HG02678 (cell line): Measurements from ENCODE around the gene AGBL2.
"Not testable (repeated sequence)": the region's sequence is repeated elsewhere in the genome, so short reads cannot be mapped to it uniquely, and the experiment has no call there.

Experiments used
- ATAC-seq: cut with Tn5 transposase; IDR thresholded peaks from one replicate; pipeline ENCODE4 v1.9.1; 2021; ENCODE audit warnings: mild to moderate bottlenecking, moderate library complexity; ENCODE audit not compliant: unreplicated experiment

Gene AGBL2, protein sequence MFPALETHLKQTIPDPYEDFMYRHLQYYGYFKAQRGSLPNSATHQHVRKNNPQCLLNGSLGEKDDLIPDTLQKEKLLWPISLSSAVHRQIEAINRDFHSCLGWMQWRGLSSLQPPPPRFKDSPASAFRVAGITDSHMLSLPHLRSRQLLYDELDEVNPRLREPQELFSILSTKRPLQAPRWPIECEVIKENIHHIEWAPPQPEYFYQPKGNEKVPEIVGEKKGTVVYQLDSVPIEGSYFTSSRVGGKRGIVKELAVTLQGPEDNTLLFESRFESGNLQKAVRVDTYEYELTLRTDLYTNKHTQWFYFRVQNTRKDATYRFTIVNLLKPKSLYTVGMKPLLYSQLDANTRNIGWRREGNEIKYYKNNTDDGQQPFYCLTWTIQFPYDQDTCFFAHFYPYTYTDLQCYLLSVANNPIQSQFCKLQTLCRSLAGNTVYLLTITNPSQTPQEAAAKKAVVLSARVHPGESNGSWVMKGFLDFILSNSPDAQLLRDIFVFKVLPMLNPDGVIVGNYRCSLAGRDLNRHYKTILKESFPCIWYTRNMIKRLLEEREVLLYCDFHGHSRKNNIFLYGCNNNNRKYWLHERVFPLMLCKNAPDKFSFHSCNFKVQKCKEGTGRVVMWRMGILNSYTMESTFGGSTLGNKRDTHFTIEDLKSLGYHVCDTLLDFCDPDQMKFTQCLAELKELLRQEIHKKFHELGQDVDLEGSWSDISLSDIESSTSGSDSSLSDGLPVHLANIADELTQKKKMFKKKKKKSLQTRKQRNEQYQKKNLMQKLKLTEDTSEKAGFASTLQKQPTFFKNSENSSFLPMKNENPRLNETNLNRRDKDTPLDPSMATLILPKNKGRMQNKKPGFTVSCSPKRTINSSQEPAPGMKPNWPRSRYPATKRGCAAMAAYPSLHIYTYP

DNA sequence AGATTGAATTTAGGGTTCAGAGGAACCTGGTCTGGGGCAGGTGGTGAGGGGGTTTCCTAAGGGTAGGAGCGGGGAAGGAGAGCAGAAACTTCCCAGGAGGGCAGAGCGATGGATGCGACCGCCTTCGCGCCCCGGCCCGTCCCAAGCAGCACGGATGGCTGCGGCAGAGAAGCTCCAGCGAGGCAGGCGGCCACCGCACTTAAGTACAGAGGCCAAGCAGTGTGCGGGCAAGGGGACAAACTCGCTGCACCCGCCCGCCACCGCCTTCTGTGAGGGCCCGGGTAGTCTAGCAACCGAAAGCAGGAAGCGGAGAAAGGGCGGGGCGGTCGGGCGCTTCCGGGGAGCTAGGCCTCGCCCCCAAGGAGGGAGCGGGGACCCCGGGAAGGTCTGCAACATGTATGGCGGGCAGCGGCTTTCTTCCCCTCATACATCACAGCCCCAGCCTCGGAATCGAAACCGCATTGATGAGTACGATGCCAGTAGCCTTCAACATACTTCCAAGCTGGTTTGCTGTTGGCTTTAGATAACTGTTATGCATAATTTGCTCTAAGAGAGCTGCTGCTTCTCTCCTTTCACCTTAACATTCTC lies at the start of gene AGBL2:
Gene AGBL2 (minus strand): TSS at position 288 of the 588 bp plus-strand sequence. CDS start 719 bp downstream, outside the sequence.
- ATAC-seq: peak; percentile 99

DNA sequence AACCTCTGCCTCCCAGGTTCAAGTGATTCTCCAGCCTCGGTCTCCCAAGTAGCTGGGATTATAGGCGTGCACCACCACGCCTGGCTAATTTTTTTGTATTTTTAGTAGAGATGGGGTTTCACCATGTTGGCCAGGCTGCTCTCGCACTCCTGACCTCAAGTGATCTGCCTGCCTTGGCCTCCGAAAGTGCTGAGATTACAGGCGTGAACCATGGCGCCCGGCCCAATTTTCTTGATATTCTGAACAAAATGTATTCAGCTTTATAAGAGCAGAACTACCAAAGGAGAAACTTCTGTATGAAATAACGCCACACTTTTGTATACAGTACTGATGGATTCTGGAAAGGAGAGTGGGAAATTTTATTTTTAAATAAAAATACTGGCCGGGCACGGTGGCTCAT lies 44.1 kb upstream of the AGBL2 start:
- ATAC-seq: not testable (repeated sequence)

DNA sequence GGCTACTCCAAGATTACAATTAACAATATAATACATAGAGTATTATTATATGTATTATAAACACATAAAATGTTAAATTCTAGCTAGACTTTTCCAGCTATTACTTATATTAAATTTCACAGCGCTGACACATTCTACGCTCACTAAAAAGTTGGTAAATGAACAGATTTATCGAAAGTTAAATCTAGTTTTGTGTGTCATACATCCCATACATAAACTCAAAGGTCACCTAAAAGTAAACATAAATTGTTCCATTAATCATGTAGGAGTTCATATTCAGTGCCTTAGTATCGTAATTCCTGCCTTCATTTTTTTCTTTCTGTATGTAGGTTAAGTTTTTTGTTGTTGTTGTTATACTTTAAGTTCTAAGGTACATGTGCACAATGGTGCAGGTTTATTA lies 41.0 kb upstream of the AGBL2 start:
- no peak for ATAC-seq

DNA sequence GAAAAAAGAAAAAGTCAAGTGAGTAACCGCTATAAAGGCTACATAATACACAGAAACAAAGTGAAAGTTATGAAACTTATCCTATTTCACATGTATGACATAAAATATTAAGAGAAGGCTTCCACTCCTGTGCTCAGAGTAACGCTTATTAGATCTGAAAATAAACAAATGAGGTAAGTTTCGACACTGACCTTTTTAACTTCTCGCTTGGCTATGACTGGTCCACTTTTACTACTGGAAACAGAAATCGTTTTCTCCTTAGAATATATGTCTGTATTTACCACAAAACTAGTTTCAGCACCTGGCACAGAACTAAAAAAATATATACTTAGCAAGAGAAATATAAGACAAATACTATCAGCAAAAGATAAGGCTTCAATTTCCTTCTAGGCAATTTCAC lies 35.6 kb upstream of the AGBL2 start:
- no peak for ATAC-seq

DNA sequence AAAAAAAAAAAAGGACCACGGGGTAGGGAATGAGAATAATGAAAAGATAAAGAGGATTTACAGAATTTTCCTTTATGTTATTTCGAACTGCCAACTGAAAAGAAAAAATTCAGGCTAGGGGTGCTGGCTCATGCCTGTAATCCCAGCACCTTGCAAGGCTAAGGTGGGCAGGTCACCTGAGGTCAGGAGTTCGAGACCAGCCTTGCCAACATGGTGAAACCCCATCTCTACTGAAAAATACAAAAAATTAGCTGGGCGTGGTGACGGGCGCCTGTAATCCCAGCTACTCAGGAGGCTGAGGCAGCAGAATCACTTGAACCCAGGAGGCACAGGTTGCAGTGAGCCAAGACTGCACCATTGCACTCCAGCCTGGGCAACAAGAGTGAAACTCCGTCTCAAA lies 27.3 kb upstream of the AGBL2 start:
- ATAC-seq: not testable (repeated sequence)

DNA sequence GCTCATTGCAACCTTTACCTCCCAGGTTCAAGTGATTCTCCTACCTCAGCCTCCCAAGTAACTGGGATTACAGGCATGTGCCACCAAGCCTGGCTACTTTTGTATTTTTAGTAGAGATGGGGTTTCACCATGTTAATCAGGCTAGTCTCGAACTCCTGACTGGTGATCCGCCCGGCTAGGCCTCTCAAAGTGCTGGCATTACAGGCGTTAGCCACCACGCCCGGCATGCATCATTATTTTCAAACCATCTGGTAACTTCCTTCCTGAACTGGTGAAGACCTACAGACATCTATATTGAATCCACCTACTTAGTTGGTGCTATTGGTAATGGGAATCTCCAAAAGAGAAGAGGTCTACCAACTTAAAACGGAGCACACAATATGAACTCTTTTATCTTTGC lies 22.6 kb upstream of the AGBL2 start:
- not testable (repeated sequence) for ATAC-seq

DNA sequence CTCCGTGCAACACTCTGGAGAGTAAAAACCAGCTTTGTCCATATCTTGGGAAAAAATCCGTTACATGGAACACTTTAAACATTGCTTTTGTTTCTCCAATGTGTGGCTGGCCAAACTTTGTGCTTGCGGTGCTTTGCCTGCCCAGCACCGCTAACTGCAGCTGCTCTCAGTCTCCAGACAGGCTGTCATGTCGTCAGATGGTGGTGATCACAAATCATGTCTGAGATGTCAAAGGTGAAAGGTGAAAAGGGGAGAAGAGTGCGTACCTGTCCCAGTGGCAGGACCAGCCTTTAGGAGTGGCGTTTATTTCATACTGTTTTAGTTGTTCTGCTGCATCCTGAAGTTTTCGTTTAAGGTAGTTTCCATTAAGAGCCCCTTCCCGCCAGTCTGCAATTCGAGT lies 17.1 kb upstream of the AGBL2 start:
- no peak for ATAC-seq

DNA sequence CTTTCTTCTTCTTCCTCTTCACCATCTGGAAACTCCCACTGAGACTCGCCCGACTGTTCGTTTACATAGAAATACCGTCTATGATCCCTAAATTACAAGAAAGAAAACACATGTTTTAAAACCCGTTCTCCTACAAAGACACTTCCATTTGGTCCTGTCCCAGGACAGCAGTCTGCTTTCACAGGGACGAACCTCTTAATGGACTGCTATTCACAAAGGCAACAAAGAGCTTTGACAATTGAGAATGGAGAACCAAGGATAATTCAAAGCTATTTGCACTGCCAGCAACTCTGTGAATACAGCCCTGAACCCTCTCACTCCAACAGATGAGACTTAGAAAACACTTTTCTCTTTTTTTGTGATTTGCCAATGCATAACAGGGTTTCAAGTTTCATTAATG lies 16.3 kb upstream of the AGBL2 start:
- no peak for ATAC-seq

DNA sequence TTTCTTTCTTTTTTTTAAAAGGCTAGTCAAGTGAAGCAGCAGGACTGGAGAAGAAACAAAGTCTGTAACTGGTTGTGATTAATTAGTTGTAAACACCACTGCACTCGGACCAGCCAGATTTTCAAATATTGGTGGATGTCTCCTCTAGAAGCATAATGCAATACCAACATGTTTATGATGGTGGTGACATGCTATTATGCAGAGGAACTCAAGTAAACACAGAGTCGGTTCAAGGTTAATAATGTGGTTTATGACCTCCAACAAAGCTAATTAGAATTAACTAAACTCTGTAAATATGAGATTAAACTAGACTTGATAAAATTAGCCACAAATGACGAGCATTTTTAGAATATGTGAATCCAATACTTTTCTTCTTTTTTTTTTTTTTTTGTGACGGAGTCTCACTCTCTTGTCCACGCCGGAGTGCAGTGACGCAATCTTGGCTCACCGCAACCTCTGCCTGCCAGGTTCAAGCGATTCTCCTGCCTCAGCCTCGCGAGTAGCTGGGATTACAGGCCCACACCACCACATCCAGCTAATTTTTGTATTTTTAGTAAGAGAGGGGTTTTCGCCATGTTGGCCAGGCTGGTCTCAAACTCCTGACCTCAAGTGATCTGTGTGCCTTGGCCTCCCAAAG lies 11.8 kb upstream of the AGBL2 start:
- ATAC-seq: no peak

DNA sequence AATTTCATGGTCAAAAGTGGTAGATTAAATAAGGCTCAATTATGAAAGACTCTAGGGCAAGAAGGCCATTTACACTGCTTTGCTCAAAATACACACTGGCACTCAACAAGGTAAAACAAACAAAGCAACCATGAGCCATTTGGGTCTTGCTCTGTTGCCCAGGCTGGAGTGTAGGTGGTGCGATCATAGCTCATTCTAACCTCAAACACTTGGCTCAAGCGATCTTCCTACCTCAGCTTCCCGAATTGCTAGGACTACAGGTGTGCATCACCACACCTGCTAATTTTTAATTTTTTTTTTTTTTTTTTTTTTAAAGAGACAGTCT lies 10.9 kb upstream of the AGBL2 start:
- ATAC-seq: no peak

DNA sequence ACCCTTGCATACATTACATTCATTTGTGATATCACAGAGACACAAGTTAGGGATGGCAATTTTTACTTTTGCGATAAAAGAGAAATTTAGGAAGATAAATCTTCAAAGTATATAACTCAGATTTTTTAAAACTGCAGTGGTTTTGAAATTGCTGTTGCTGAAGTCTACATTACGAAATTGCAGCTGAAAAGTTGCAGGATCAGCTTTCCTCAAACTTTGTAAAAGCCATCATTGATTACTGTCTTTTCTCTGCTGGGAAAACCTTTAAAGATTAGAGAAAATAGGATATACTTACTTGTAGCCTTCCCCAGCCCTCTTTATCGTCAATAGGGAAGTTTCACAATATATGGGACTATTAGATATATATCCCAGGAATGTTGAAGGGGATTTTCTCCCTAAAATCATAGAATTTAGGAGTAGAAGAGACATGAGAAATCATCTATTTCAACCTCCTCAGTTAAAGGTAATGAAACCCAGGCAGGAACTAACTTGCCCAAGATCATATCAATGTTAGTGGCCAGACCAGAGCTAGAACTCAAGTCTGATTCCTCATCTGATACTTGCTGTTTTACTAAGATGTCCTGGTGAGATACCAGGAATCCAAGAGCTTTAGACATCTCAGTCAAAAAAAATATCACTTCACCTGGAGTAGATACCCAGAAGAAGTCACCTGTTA lies 10.4 kb upstream of the AGBL2 start:
- no peak for ATAC-seq

DNA sequence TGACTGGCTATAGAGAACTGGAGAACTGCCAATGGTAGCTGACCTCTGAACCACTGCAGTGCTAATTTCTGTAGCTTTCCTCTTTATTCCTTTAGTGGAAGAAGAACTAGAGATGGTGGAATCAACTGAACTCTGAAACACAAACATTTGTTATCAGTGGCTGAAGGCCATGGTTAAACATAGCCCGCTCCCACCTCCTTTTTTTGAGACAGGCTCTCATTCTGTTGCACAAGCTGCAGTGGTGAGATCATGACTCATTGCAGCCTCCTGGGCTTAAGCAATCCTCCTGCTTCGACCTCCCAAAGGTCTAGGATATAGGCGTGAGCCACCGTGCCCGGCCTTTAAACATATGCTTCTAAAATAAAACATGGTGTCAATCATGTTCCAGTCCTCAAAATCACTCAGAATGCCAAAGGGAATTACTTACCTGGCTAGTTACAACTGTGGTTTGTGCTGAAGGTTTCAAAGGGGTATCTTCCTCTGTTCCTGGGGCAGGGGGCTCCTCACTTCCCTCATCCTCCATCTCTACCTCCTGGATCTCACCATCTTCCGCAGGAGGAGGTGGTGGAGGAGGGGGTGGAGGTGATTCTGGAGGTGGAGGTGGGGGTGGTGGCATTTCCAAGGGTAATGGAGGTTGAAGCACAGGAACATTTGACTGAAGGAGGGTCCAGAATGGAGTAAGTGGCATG lies 9.0 kb upstream of the AGBL2 start:
- ATAC-seq: no peak

DNA sequence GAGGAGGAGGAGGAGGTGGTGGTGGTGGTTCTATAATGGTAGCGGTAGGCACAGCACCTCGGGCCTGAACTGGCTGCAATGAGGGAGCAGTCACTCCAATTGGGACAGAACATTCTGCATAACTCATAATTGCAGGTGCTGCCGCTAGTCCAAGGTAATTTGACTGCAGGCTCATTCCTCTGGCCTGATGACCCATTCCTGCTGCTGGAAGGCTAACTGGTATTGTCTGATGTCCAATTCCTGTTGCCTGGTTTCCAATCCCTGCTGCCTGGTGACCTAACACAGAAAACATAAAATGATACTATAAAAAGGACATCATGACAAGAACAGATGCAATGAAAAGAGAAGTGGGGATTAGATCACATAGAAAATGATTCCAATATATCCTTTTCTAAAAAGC lies 7.9 kb upstream of the AGBL2 start:
- ATAC-seq: no peak

DNA sequence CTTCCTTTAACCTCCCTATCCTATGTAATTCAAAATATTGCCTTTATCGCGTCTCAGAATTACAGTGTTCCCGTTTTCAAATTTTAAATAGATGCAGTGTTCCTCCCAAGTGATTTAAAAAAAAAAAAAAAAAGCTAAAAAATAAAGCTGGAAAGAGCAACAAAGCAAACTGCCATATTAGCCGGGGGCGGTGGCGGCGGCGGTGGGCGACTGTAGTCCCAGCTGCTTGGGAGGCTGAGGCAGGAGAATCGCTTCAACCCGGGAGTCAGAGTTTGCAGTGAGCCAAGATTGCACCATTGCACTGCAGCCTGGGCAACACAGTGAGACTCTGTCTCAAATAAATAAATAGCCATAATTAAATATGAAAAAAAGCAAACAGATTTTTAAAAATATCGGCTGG lies 5.5 kb upstream of the AGBL2 start:
- ATAC-seq: no peak

DNA sequence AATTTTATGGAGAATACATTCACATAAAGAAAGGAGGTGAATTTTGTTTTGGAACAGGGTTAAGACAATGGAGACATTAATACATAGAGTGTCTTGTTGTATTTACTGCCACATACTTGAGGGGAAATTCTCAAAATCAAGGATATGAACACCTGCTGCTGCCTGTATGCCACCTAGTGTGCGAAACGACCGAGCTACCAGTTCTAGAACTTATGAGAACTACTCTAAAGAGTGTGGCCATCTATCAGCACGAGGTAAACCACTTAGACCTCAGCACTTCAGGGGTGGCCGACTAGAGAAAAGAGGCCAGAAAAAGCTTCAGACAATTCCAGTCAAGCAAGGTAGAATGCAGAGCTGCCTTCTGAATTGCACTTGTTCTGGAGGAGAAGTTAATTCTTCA lies 1.5 kb upstream of the AGBL2 start:
- ATAC-seq: no peak

DNA sequence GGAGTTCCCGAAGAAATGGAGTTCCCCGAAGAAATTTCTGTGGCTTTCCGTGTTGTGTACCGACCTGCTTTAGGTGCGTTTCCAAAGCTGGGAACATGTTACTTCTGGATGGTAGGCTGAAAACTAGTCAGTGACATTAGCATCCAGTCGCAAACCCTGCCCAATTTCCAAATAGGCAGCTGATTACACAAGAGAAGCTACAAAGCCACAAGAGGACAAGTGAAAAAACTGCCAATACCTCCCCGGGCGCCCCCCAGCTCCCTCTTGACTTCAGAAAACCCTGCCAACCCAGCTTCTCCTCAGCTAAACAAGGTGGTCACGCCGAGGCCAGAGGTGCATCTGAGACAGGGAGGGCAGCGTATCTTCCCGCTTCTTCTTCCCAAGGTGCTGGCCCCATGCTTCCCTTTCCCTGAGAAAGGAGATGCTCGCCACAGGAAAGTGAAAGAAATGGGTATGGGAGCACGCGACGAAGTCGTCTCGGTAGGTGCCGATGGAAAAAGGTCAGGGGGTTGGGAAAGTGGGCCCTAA lies 551 bp downstream of the AGBL2 start:
- ATAC-seq: no peak

DNA sequence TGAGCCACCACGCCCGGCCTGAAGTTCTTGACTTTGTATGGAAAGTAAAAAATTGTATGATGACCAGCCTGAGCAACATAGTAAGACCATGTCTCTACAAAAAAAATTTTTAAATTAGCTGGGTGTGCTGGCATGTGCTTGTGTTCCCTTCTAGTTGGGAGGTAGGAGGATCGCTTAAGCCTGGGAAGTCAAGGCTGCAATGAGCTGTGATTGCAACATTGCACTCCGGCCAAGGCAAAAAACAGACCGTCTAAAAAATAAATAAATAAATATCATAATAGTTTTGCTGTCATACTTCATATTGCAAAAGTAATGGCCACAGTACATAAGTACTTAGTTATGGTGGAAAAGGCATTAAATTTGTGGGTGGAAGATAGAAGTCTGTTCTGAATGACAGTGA lies 3.4 kb downstream of the AGBL2 start:
- ATAC-seq: no peak

DNA sequence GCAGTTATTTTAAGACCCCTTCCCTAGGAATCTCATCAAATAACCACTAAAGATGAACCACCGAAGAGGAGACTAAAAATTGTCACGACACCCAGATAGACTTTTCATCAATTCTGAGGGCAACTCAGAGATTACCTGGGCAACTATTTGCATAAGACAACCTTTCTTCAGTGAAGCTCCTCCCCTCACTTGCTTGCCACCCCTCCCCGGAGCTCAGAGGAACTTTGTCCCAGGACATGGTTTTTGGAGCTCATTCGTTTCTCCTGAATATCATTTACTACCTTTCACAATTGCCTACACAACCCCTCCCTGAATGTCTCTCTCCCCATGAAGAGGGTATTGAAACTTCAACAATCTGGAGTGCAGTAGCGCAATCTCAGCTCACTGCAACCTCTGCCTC lies 3.9 kb downstream of the AGBL2 start:
- ATAC-seq: no peak

DNA sequence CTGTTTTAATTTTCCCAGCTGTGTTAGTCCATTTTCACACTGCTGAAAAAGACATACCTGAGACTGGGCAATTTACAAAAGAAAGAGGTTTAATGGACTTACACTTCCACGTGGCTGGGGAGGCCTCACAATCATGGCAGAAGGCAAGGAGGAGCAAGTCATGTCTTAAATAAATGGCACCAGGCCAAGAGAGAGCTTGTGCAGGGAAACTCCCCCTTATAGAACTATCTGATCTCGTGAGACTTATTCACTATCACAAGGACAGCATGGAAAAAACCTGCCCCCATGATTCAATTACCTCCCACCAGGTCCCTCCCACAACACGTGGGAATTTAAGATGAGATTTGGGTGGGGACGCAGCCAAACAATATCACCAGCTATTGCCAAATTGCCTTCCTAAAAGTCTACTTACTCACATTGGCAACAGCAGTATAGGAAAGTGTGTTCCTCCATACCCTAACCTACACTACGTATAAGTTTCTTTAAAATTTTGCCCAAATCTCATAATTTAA lies 7.8 kb downstream of the AGBL2 start:
- not testable (repeated sequence) for ATAC-seq

DNA sequence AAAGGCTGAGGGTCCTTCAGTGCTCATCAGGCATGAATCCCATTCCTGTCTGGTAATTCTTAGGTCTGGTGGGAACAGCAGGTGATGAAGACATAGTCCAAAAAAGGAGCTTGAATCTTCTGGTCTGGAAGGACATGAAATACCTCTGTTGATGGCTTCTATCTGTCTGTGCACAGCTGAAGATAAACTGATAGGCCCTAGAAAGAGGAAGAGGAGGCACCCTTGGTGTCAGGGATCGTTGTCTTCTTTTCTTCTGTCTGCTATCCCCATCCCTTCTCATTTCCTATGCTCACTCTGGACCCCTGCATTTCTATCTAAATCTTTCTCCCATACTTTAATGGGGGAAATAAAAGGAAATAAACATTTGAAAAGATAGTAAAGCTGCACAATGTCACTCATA lies 9.4 kb downstream of the AGBL2 start:
- no peak for ATAC-seq
